Uterine smooth muscle cell (primary cell): ENCODE data around the gene CCK. TPM values are rescaled to one million over a fixed set of nuclear protein-coding genes. Genes with fewer than 3 reads are reported as not detected.

Experiments
- total RNA-seq: library from RNA; depleted of rRNA; stranded (reverse); fragments of >200 nt; gene quantifications from 2 replicates; pipeline ENCODE4 v1.2.3, GENCODE V29; 2014

The CCK gene
- 0.62 and 1.1 TPM in 2 replicates for total RNA-seq

GRCh38 chr3:42266085-42266484 is at the start of gene CCK:
Gene CCK (minus strand): TSS chr3:42266185. CDS start chr3:42263630, 2,555 bp downstream.

Other genes starting within 250 kb of the CCK start
- 17.8 and 29.9 TPM in 2 replicates for gene TRAK1, start 174.8 kb downstream of the CCK start, total RNA-seq
- gene LYZL4, start 144.4 kb upstream of the CCK start, total RNA-seq: not detected in 2 replicates
- not detected in 2 replicates for gene VIPR1, start 236.5 kb upstream of the CCK start, total RNA-seq